HepG2 (cell line): ENCODE measurements around the gene ZNF771. TPM values are rescaled to one million over a fixed set of nuclear protein-coding genes. Genes with fewer than 3 reads are reported as not detected.

ENCODE experiments used
- CCDC6 ChIP-seq: sonication (generic); formaldehyde crosslinking; IDR thresholded peaks from 2 replicates; pipeline ENCODE4 v1.8.1; 2022; ENCODE audit warnings: mild to moderate bottlenecking, missing genetic modification reagents, moderate library complexity
- FOXA3 ChIP-seq: IDR thresholded peaks from 2 replicates; pipeline ENCODE4 v1.6.1; 2016; ENCODE audit warnings: missing genetic modification reagents, missing compliant biosample characterization
- GATAD2A ChIP-seq: IDR thresholded peaks from 2 replicates; pipeline ENCODE4 v1.6.1; 2016
- HOXA3 ChIP-seq: sonication (generic); formaldehyde crosslinking; IDR thresholded peaks from 2 replicates; pipeline ENCODE4 v1.5.0; 2020; ENCODE audit warnings: missing genetic modification reagents
- JARID2 ChIP-seq: sonication (generic); formaldehyde crosslinking; IDR thresholded peaks from 2 replicates; pipeline ENCODE4 v1.8.1; 2023; ENCODE audit warnings: missing genetic modification reagents, inconsistent platforms; ENCODE audit not compliant: insufficient replicate concordance
- JDP2 ChIP-seq: sonication (generic); formaldehyde crosslinking; IDR thresholded peaks from 2 replicates; pipeline ENCODE4 v1.8.1; 2022; ENCODE audit warnings: missing genetic modification reagents, borderline replicate concordance
- JUN ChIP-seq: sonication (generic); formaldehyde crosslinking; IDR thresholded peaks from 2 replicates; pipeline ENCODE4 v1.4.0; 2020; ENCODE audit warnings: mild to moderate bottlenecking, missing genetic modification reagents
- KLF13 ChIP-seq: sonication (generic); formaldehyde crosslinking; IDR thresholded peaks from 2 replicates; pipeline ENCODE4 v1.4.0; 2020; ENCODE audit warnings: mild to moderate bottlenecking, missing genetic modification reagents
- NFKB2 ChIP-seq: sonication (generic); formaldehyde crosslinking; IDR thresholded peaks from 2 replicates; pipeline ENCODE4 v1.4.0; 2020; ENCODE audit warnings: missing genetic modification reagents, borderline replicate concordance
- PCBP2 ChIP-seq: fragments of 200-400 bp; formaldehyde crosslinking; optimal IDR thresholded peaks from 2 replicates; pipeline ENCODE3; 2018; ENCODE audit warnings: low read length, low read depth; ENCODE audit not compliant: poor library complexity, severe bottlenecking
- PRMT3 ChIP-seq: sonication (generic); formaldehyde crosslinking; IDR thresholded peaks from 2 replicates; pipeline ENCODE4 v1.8.1; 2022; ENCODE audit warnings: low read depth, mild to moderate bottlenecking, moderate library complexity, missing genetic modification reagents, borderline replicate concordance
- REPIN1 ChIP-seq: sonication (generic); formaldehyde crosslinking; IDR thresholded peaks from 2 replicates; pipeline ENCODE4 v1.8.0; 2022; ENCODE audit warnings: missing genetic modification reagents, low read depth, mild to moderate bottlenecking, borderline replicate concordance
- SMYD3 ChIP-seq: sonication (generic); formaldehyde crosslinking; IDR thresholded peaks from 2 replicates; pipeline ENCODE4 v1.8.1; 2023; ENCODE audit warnings: mild to moderate bottlenecking, missing genetic modification reagents
- TCF12 ChIP-seq, 2 experiments: fragments of 450-650 bp in 1 of 2; sonication (generic) in 1 of 2; formaldehyde crosslinking in 1 of 2; IDR thresholded peaks; 2 replicates each; pipeline versions ENCODE4 v1.6.1 to v1.8.0; 2017 to 2022; ENCODE audit warnings: antibody characterized with exemption in 1 of 2, mild to moderate bottlenecking in 1 of 2, missing genetic modification reagents in 1 of 2, moderate library complexity in 1 of 2
- ZFP37 ChIP-seq: sonication (generic); formaldehyde crosslinking; IDR thresholded peaks from 2 replicates; pipeline ENCODE4 v1.4.0; 2020; ENCODE audit warnings: missing genetic modification reagents, borderline replicate concordance
- ZFP62 ChIP-seq: sonication (generic); formaldehyde crosslinking; IDR thresholded peaks from 2 replicates; pipeline ENCODE4 v1.4.0; 2020; ENCODE audit warnings: missing genetic modification reagents
- ZNF282 ChIP-seq: fragments of 450-650 bp; IDR thresholded peaks from 2 replicates; pipeline ENCODE4 v1.6.1; 2018; ENCODE audit not compliant: partially characterized antibody
- ZNF496 ChIP-seq: sonication (generic); formaldehyde crosslinking; IDR thresholded peaks from 2 replicates; pipeline ENCODE4 v1.8.1; 2023; ENCODE audit warnings: mild to moderate bottlenecking, moderate library complexity, missing genetic modification reagents; ENCODE audit not compliant: insufficient replicate concordance
- ZNF619 ChIP-seq: sonication (generic); formaldehyde crosslinking; IDR thresholded peaks from 2 replicates; pipeline ENCODE4 v1.4.0; 2020; ENCODE audit warnings: mild to moderate bottlenecking, missing genetic modification reagents
- polyA plus RNA-seq, 8 experiments: library from polyadenylated mRNA; depleted of rRNA in 3 of 8; stranded (reverse) in 7 of 8; unstranded in 1 of 8; fragments of >200 nt; fragmentation: Illumina TruSeq in 4 of 8; extraction: Trizol in 4 of 8; gene quantifications; 2 replicates each; pipeline versions ENCODE4 v1.2.1 to v1.2.3, GENCODE V29; 2011 to 2016; ENCODE audit warnings: low read depth in 4 of 8, missing spikeins in 1 of 8, mixed read lengths in 1 of 8; ENCODE audit not compliant: insufficient read depth in 1 of 8
- total RNA-seq, 5 experiments: library from RNA; depleted of rRNA; stranded (reverse); fragments of >200 nt; fragmentation: Illumina TruSeq; extraction: Trizol; gene quantifications; 2 replicates each; pipeline ENCODE4 v1.2.3, GENCODE V29; 2016; ENCODE audit warnings: low read depth in 1 of 5
- TF ChIP-seq, protein P1 (sequence below): sonication (generic); formaldehyde crosslinking; IDR thresholded peaks from 2 replicates; pipeline ENCODE4 v1.4.0; 2020; ENCODE audit warnings: missing genetic modification reagents
- TF ChIP-seq, protein P2 (sequence below): sonication (generic); formaldehyde crosslinking; IDR thresholded peaks from 2 replicates; pipeline ENCODE4 v1.4.0; 2020; ENCODE audit warnings: mild to moderate bottlenecking, missing genetic modification reagents
- TF ChIP-seq, protein P3 (sequence below): sonication (generic); formaldehyde crosslinking; IDR thresholded peaks from 2 replicates; pipeline ENCODE4 v1.4.0; 2020; ENCODE audit warnings: mild to moderate bottlenecking, missing genetic modification reagents, borderline replicate concordance

The ZNF771 gene
- total and polyA plus RNA-seq, 2 of the 13 experiments (the other 11 are each of a cell fraction or from before 2014, with no cell fraction given): 5.0 to 11.8 TPM

DNA sequence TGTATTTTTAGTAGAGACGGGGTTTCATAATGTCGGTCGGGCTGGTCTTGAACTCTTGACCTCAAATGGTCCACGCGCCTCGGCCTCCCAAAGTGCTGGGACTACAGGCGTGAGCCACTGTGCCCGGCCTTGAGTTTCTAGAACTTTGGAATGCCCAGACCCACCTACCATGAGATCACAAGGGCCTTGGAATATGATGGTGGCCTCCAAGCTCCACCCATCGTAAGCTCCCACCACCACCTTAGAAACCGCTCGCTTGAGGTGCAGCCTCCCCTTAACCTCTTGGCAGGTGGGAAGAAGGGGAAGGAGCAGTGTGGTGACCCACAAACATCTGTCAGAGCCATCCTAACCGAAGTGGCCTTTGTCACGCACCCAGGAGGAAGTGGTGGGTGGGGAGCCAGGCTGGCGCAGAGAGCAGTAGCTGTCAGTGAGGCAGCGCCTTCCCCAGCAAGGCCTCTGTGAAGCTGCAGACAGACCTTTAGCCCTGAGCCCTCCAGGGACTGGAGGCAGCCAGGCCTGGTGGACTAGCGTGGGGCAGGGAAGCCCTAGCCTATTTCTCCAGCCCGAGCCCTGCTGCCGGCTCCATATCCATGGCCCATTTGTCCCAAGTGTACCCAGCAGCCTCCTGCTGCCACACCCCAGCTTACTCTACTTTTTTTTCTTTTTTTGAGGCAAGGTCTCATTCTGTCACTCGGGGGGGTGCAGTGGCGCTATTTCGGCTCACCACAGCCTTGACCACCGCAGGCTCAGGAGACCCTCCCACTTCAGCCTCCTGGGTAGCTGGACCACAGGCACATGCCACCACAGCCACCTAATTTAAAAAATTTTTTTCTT lies 51.4 kb downstream of the ZNF771 start (continued):
- TF ChIP-seq CCDC6 (no peak; the same call in 1 of the 2 replicates), GATAD2A (CRISPR knock-in tag) (peak; percentile 61), REPIN1 (peak; percentile 71; the same call in 1 of the 2 replicates), ZNF496 (no peak), JDP2 (CRISPR knock-in tag) (no peak), KLF13 (CRISPR knock-in tag) (no peak), TCF12 (IDR thresholded peaks at IDR 0.05) (no peak), TCF12 (CRISPR knock-in tag; IDR thresholded peaks at IDR 0.05) (no peak; the same call in 1 of the 2 replicates), ZFP37 (CRISPR knock-in tag) (no peak), ZNF282 (no peak), FOXA3 (no peak), JARID2 (CRISPR knock-in tag) (no peak), HOXA3 (peak; percentile 71), JUN (CRISPR knock-in tag) (no peak), SMYD3 (CRISPR knock-in tag) (0 out of 2 replicates have a peak, but pooled peaks have one; percentile 52), ZNF619 (peak; percentile 61; the same call in 1 of the 2 replicates), NFKB2 (peak; percentile 83; the same call in 1 of the 2 replicates), PCBP2 (no peak), PRMT3 (CRISPR knock-in tag) (no peak), ZFP62 (no peak)
- TF ChIP-seq, protein P1, sequence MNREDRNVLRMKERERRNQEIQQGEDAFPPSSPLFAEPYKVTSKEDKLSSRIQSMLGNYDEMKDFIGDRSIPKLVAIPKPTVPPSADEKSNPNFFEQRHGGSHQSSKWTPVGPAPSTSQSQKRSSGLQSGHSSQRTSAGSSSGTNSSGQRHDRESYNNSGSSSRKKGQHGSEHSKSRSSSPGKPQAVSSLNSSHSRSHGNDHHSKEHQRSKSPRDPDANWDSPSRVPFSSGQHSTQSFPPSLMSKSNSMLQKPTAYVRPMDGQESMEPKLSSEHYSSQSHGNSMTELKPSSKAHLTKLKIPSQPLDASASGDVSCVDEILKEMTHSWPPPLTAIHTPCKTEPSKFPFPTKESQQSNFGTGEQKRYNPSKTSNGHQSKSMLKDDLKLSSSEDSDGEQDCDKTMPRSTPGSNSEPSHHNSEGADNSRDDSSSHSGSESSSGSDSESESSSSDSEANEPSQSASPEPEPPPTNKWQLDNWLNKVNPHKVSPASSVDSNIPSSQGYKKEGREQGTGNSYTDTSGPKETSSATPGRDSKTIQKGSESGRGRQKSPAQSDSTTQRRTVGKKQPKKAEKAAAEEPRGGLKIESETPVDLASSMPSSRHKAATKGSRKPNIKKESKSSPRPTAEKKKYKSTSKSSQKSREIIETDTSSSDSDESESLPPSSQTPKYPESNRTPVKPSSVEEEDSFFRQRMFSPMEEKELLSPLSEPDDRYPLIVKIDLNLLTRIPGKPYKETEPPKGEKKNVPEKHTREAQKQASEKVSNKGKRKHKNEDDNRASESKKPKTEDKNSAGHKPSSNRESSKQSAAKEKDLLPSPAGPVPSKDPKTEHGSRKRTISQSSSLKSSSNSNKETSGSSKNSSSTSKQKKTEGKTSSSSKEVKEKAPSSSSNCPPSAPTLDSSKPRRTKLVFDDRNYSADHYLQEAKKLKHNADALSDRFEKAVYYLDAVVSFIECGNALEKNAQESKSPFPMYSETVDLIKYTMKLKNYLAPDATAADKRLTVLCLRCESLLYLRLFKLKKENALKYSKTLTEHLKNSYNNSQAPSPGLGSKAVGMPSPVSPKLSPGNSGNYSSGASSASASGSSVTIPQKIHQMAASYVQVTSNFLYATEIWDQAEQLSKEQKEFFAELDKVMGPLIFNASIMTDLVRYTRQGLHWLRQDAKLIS: no peak
- TF ChIP-seq, protein P2, sequence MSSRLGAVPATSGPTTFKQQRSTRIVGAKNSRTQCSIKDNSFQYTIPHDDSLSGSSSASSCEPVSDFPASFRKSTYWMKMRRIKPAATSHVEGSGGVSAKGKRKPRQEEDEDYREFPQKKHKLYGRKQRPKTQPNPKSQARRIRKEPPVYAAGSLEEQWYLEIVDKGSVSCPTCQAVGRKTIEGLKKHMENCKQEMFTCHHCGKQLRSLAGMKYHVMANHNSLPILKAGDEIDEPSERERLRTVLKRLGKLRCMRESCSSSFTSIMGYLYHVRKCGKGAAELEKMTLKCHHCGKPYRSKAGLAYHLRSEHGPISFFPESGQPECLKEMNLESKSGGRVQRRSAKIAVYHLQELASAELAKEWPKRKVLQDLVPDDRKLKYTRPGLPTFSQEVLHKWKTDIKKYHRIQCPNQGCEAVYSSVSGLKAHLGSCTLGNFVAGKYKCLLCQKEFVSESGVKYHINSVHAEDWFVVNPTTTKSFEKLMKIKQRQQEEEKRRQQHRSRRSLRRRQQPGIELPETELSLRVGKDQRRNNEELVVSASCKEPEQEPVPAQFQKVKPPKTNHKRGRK: no peak
- TF ChIP-seq, protein P3, sequence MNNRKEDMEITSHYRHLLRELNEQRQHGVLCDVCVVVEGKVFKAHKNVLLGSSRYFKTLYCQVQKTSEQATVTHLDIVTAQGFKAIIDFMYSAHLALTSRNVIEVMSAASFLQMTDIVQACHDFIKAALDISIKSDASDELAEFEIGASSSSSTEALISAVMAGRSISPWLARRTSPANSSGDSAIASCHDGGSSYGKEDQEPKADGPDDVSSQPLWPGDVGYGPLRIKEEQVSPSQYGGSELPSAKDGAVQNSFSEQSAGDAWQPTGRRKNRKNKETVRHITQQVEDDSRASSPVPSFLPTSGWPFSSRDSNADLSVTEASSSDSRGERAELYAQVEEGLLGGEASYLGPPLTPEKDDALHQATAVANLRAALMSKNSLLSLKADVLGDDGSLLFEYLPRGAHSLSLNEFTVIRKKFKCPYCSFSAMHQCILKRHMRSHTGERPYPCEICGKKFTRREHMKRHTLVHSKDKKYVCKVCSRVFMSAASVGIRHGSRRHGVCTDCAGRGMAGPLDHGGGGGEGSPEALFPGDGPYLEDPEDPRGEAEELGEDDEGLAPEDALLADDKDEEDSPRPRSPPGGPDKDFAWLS (CRISPR knock-in tag): no peak
